Measurements from ENCODE around the gene MYRIP. TPM values are rescaled to one million over a fixed set of nuclear protein-coding genes. Genes with fewer than 3 reads are reported as not detected.

Gene MYRIP
- total and polyA plus RNA-seq, 7 experiments from 2014 or later = not detected

DNA sequence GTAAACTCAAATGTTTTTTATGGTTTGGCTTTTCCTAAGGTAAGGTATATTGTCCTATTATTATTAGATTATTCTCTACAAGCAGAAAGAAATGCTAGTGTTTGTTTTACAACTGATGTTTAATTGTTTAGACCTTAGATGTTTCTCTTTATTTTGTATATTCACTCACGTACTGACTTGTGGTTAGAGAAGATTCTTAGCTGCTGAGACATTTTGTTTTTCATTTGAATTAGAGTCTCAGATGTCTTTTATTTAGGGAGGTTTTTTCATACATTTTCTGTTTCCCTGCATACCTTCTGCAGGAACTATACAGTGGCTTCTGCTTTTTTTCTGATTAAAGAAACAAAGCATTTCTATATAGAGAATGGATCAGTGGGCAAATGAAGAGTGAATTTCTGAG lies 110.9 kb downstream of the MYRIP start:
- CTCF ChIA-PET = no interaction called here
- no peaks in the 10 kb centered on the region for H3K9me3 ChIP-seq (ENCODE audit: control insufficient read depth in 2 of 3, low read length in 3 of 3)
- H3K27me3 ChIP-seq (ENCODE audit: control insufficient read depth in 2 of 2, insufficient read depth in 2 of 2, low read length in 2 of 2) = no peaks in the 10 kb centered on the region
- intact Hi-C loops (cut with micrococcal nuclease) = no loop called here
- peaks cover 0 to 10% (median 0%) of the 10 kb centered on the region in 5 donors for H3K27me3 Mint-ChIP-seq
- no peaks in the 10 kb centered on the region for H3K4me1 ChIP-seq (ENCODE audit: control insufficient read depth in 2 of 2, insufficient read depth in 2 of 2, low read length in 2 of 2)
- H3K4me1 Mint-ChIP-seq = no peaks in the 10 kb centered on the region
- peaks cover 0 to 18% (median 2%) of the 10 kb centered on the region in 11 donors for H3K9me3 Mint-ChIP-seq
- no peak overlapping the region for H3K27ac Mint-ChIP-seq
- no peak overlapping the region for H3K4me3 Mint-ChIP-seq
- ATAC-seq (no peak), DNase-seq (no peak)
- no peak overlapping the region for H3K27ac ChIP-seq (ENCODE audit: low read depth, low read length)
- H3K4me3 ChIP-seq (ENCODE audit: low read length) = no peak overlapping the region
- no peaks in the 10 kb centered on the region for H3K36me3 Mint-ChIP-seq
- POLR2A ChIA-PET = no interaction called here
- H3K36me3 ChIP-seq (ENCODE audit: control insufficient read depth in 2 of 3, insufficient read depth in 3 of 3, low read length in 3 of 3) = no peaks in the 10 kb centered on the region

DNA sequence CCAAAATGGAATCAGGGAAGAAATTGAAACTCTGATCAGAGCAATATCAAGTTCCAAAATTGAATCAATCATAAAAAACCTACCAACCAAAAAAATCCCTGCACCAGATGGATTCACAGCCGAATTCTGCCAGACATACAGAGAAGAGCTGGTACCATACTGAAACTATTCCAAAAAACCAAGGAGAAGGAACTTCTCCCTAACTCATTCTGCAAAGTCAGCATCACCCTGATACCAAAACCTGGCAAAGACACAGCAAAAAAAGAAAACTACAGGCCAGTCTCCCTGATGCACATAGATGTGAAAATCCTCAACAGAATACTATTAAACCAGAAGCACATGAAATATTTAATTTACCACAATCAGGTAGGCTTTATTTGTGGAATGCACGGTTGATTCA lies 118.1 kb downstream of the MYRIP start:
- ATAC-seq (no peak), DNase-seq (no peak)
- Histone ChIP-seq H3K4me3 (ENCODE audit: low read length) (no peak overlapping the region), H3K9me3 (ENCODE audit: control insufficient read depth in 2 of 3, low read length in 3 of 3) (no peaks in the 10 kb centered on the region), H3K27ac (ENCODE audit: low read depth, low read length) (no peak overlapping the region), H3K27me3 (ENCODE audit: control insufficient read depth in 2 of 2, insufficient read depth in 2 of 2, low read length in 2 of 2) (no peaks in the 10 kb centered on the region), H3K4me1 (ENCODE audit: control insufficient read depth in 2 of 2, insufficient read depth in 2 of 2, low read length in 2 of 2) (no peaks in the 10 kb centered on the region), H3K36me3 (ENCODE audit: control insufficient read depth in 2 of 3, insufficient read depth in 3 of 3, low read length in 3 of 3) (no peaks in the 10 kb centered on the region)
- Mint-ChIP-seq H3K36me3 (no peaks in the 10 kb centered on the region), H3K27me3 (peaks cover 0 to 5% (median 0%) of the 10 kb centered on the region in 5 donors), H3K27ac (no peak overlapping the region), H3K9me3 (peaks cover 0 to 31% (median 3%) of the 10 kb centered on the region in 11 donors), H3K4me3 (no peak overlapping the region), H3K4me1 (no peaks in the 10 kb centered on the region)
- POLR2A ChIA-PET = no interaction called here
- CTCF ChIA-PET = no interaction called here
- intact Hi-C loops (cut with micrococcal nuclease) = no loop called here

DNA sequence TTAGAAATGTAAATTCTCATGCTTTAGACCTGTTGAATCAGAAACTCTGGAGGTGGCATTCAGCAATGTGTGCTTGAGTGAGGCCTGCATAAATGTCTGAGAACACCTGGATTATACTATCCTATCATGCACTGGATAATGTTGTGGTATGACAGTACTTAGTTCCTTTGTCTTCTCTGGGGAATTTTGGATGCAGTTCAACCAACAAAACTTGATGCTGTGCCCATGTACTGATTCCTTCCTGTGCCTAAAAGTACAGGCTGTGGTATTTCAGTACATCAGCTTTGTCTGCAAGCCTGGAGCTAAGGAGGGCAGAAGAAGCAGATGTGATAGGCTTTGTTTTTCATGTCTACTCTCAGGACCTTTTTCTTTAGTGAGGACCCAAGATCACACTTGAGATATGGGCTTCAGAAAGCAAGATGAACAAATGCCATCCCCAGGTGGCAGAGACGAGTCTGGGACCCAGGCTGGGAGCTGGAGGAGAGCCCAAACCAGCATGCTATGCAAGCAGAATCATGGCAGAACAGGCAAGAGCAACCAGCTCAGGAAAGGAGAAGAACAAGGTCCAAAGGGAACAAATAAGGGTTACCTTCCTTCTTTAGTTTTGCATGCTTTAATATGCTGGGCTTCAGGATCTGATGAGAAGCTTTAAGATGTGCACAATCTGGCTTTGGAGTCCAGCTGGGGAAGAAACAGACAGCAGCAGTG lies 124.7 kb downstream of the MYRIP start:
- Histone ChIP-seq H3K4me1 (ENCODE audit: control insufficient read depth in 2 of 2, insufficient read depth in 2 of 2, low read length in 2 of 2) (no peaks in the 10 kb centered on the region), H3K36me3 (ENCODE audit: control insufficient read depth in 2 of 3, insufficient read depth in 3 of 3, low read length in 3 of 3) (no peaks in the 10 kb centered on the region), H3K4me3 (ENCODE audit: low read length) (no peak overlapping the region), H3K27me3 (ENCODE audit: control insufficient read depth in 2 of 2, insufficient read depth in 2 of 2, low read length in 2 of 2) (no peaks in the 10 kb centered on the region), H3K9me3 (ENCODE audit: control insufficient read depth in 2 of 3, low read length in 3 of 3) (no peaks in the 10 kb centered on the region), H3K27ac (ENCODE audit: low read depth, low read length) (no peak overlapping the region)
- no peak for DNase-seq
- POLR2A ChIA-PET = no interaction called here
- Mint-ChIP-seq H3K4me3 (no peak overlapping the region), H3K9me3 (peaks cover 0 to 2% (median 0%) of the 10 kb centered on the region in 11 donors), H3K27ac (no peak overlapping the region), H3K27me3 (peaks cover 0 to 27% (median 0%) of the 10 kb centered on the region in 5 donors), H3K36me3 (no peaks in the 10 kb centered on the region), H3K4me1 (no peaks in the 10 kb centered on the region)
- CTCF ChIA-PET = no interaction called here
- intact Hi-C loops (cut with micrococcal nuclease) = no loop called here
- ATAC-seq = no peak

DNA sequence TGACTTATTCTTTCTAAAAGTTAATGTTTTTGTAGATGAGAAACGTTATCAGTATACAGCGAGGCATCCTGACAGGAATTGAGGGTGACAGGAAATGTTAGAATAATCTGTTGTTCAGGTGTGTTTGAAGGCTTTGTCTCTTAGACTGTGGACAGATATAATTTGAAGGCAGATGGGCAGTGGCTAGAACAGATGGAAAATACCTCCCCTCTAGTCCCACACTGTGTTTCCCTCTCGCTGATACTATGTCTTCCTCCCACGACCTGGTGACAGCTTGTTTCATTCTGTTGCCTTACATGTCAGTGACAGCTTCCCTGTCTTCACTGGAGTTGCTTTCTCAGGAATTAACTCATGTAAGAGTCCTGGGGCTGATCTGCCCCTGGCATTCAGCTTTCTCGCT lies 125.3 kb downstream of the MYRIP start:
- peaks cover 0 to 2% (median 0%) of the 10 kb centered on the region in 11 donors for H3K9me3 Mint-ChIP-seq
- ChIA-PET CTCF (no interaction called here), POLR2A (no interaction called here)
- no peak for DNase-seq
- peaks cover 0 to 27% (median 0%) of the 10 kb centered on the region in 5 donors for H3K27me3 Mint-ChIP-seq
- H3K27ac ChIP-seq (ENCODE audit: low read depth, low read length) = no peak overlapping the region
- H3K9me3 ChIP-seq (ENCODE audit: control insufficient read depth in 2 of 3, low read length in 3 of 3) = no peaks in the 10 kb centered on the region
- H3K4me1 Mint-ChIP-seq = no peaks in the 10 kb centered on the region
- no peaks in the 10 kb centered on the region for H3K36me3 ChIP-seq (ENCODE audit: control insufficient read depth in 2 of 3, insufficient read depth in 3 of 3, low read length in 3 of 3)
- intact Hi-C loops (cut with micrococcal nuclease) = no loop called here
- no peaks in the 10 kb centered on the region for H3K4me1 ChIP-seq (ENCODE audit: control insufficient read depth in 2 of 2, insufficient read depth in 2 of 2, low read length in 2 of 2)
- no peaks in the 10 kb centered on the region for H3K36me3 Mint-ChIP-seq
- H3K27me3 ChIP-seq (ENCODE audit: control insufficient read depth in 2 of 2, insufficient read depth in 2 of 2, low read length in 2 of 2) = no peaks in the 10 kb centered on the region
- no peak overlapping the region for H3K27ac Mint-ChIP-seq
- no peak overlapping the region for H3K4me3 Mint-ChIP-seq
- no peak overlapping the region for H3K4me3 ChIP-seq (ENCODE audit: low read length)
- no peak for ATAC-seq

DNA sequence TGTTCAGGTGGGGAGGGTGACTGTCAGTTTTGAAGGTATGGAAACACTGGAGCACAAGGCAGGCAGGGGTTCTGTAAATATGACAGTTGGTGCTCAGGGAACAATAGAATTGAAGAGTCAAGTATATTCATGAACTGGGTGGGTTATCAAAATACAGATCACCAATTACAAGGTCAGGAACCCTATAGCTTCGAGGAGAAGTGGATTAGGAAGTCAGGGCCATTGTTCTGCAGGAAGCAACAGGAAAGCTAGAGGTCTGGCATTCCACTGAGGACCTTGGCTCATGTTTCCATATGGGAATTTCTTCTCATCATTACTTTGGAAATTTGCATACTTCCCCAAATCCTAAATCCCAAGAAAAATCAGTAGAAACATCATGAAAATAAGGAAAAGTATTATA lies 125.9 kb downstream of the MYRIP start:
- no peak overlapping the region for H3K27ac ChIP-seq (ENCODE audit: low read depth, low read length)
- no peaks in the 10 kb centered on the region for H3K27me3 ChIP-seq (ENCODE audit: control insufficient read depth in 2 of 2, insufficient read depth in 2 of 2, low read length in 2 of 2)
- H3K36me3 ChIP-seq (ENCODE audit: control insufficient read depth in 2 of 3, insufficient read depth in 3 of 3, low read length in 3 of 3) = no peaks in the 10 kb centered on the region
- Mint-ChIP-seq H3K27ac (no peak overlapping the region), H3K4me1 (no peaks in the 10 kb centered on the region), H3K27me3 (peaks cover 0 to 27% (median 0%) of the 10 kb centered on the region in 5 donors), H3K36me3 (no peaks in the 10 kb centered on the region), H3K9me3 (peaks cover 0 to 2% (median 0%) of the 10 kb centered on the region in 11 donors), H3K4me3 (no peak overlapping the region)
- ChIA-PET POLR2A (no interaction called here), CTCF (no interaction called here)
- H3K9me3 ChIP-seq (ENCODE audit: control insufficient read depth in 2 of 3, low read length in 3 of 3) = no peaks in the 10 kb centered on the region
- DNase-seq (no peak), ATAC-seq (no peak)
- no peak overlapping the region for H3K4me3 ChIP-seq (ENCODE audit: low read length)
- intact Hi-C loops (cut with micrococcal nuclease) = no loop called here
- H3K4me1 ChIP-seq (ENCODE audit: control insufficient read depth in 2 of 2, insufficient read depth in 2 of 2, low read length in 2 of 2) = no peaks in the 10 kb centered on the region

DNA sequence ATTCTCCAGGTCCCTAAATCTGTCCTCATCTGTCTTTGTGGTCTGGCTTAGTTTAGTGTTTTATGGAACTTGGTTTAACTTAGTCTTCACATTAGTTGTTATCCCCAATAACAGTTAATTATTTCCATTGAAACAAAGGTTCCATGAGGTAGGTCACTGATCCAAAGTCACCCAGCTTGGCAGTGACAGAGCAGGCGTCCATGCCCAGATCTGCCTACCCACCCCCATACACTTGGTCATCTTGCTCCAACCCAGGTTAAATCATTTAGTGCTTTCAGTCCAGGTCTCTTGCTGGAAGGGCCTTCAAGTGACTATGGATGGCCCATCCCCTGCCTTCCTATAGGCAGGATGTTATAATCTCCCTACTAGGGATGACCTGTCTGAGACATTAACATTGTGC lies 127.4 kb downstream of the MYRIP start:
- Mint-ChIP-seq H3K27ac (no peak overlapping the region), H3K4me3 (no peak overlapping the region), H3K9me3 (peaks cover 0 to 2% (median 0%) of the 10 kb centered on the region in 11 donors), H3K4me1 (no peaks in the 10 kb centered on the region), H3K36me3 (no peaks in the 10 kb centered on the region), H3K27me3 (peaks cover 0 to 27% (median 4%) of the 10 kb centered on the region in 5 donors)
- H3K36me3 ChIP-seq (ENCODE audit: control insufficient read depth in 2 of 3, insufficient read depth in 3 of 3, low read length in 3 of 3) = no peaks in the 10 kb centered on the region
- intact Hi-C loops (cut with micrococcal nuclease) = no loop called here
- ChIA-PET CTCF (no interaction called here), POLR2A (no interaction called here)
- no peak for DNase-seq
- ATAC-seq = no peak
- no peaks in the 10 kb centered on the region for H3K4me1 ChIP-seq (ENCODE audit: control insufficient read depth in 2 of 2, insufficient read depth in 2 of 2, low read length in 2 of 2)
- H3K27ac ChIP-seq (ENCODE audit: low read depth, low read length) = no peak overlapping the region
- H3K9me3 ChIP-seq (ENCODE audit: control insufficient read depth in 2 of 3, low read length in 3 of 3) = no peaks in the 10 kb centered on the region
- no peaks in the 10 kb centered on the region for H3K27me3 ChIP-seq (ENCODE audit: control insufficient read depth in 2 of 2, insufficient read depth in 2 of 2, low read length in 2 of 2)
- no peak overlapping the region for H3K4me3 ChIP-seq (ENCODE audit: low read length)

DNA sequence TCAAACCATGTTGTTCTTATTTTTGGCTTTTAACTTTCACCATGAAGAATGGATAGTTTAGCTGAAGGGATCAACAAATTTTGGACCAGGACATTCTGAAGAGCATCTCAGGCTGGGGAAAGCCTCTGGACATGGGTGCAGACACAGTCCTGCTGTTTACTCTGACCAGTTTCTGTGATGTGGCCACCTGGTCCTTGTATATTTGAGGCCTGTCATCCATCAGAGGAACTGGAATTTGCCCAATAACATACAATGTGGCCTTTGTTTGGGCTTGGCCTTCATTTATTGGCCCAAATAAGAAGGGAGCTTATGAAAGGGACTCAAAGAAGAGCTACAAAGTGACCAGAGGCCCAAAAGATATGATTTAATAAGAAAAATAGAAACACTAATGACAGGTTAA lies 127.9 kb downstream of the MYRIP start:
- no peaks in the 10 kb centered on the region for H3K4me1 ChIP-seq (ENCODE audit: control insufficient read depth in 2 of 2, insufficient read depth in 2 of 2, low read length in 2 of 2)
- no peak overlapping the region for H3K27ac ChIP-seq (ENCODE audit: low read depth, low read length)
- Mint-ChIP-seq H3K27me3 (peaks cover 0 to 31% (median 4%) of the 10 kb centered on the region in 5 donors), H3K4me1 (no peaks in the 10 kb centered on the region), H3K27ac (no peak overlapping the region), H3K4me3 (no peak overlapping the region), H3K36me3 (no peaks in the 10 kb centered on the region), H3K9me3 (peaks cover 0 to 2% (median 0%) of the 10 kb centered on the region in 11 donors)
- H3K27me3 ChIP-seq (ENCODE audit: control insufficient read depth in 2 of 2, insufficient read depth in 2 of 2, low read length in 2 of 2) = no peaks in the 10 kb centered on the region
- POLR2A ChIA-PET = no interaction called here
- no peaks in the 10 kb centered on the region for H3K36me3 ChIP-seq (ENCODE audit: control insufficient read depth in 2 of 3, insufficient read depth in 3 of 3, low read length in 3 of 3)
- intact Hi-C loops (cut with micrococcal nuclease) = no loop called here
- DNase-seq = no peak
- CTCF ChIA-PET = no interaction called here
- no peak overlapping the region for H3K4me3 ChIP-seq (ENCODE audit: low read length)
- no peak for ATAC-seq
- no peaks in the 10 kb centered on the region for H3K9me3 ChIP-seq (ENCODE audit: control insufficient read depth in 2 of 3, low read length in 3 of 3)
